ENCODE data around the gene SLC35A4.
"Not testable (repeated sequence)": the region's sequence is repeated elsewhere in the genome, so short reads cannot be mapped to it uniquely, and the experiment has no call there.

- TF ChIP-seq CTCF (IDR thresholded peaks at IDR 0.05; ENCODE audit: low read depth, low read length, missing input control); JUND (IDR thresholded peaks at IDR 0.05); YY1 (IDR thresholded peaks at IDR 0.05): not testable (repeated sequence)
Measured at GRCh38 chr5:140603446-140603698, 38.7 kb downstream of the SLC35A4 start.
